GM21515 (cell line): ENCODE data around the gene TMEM108.

Experiments used
- ATAC-seq: cut with Tn5 transposase; IDR thresholded peaks from one replicate; pipeline ENCODE4 v1.9.1; 2021; ENCODE audit not compliant: unreplicated experiment

Gene TMEM108

GRCh38 chr3:133377396-133377795 lies 339.2 kb downstream of the TMEM108 start:
- ATAC-seq = no peak

- ATAC-seq = no peak
Observed at GRCh38 chr3:133379926-133380325, 341.7 kb downstream of the TMEM108 start.

DNA sequence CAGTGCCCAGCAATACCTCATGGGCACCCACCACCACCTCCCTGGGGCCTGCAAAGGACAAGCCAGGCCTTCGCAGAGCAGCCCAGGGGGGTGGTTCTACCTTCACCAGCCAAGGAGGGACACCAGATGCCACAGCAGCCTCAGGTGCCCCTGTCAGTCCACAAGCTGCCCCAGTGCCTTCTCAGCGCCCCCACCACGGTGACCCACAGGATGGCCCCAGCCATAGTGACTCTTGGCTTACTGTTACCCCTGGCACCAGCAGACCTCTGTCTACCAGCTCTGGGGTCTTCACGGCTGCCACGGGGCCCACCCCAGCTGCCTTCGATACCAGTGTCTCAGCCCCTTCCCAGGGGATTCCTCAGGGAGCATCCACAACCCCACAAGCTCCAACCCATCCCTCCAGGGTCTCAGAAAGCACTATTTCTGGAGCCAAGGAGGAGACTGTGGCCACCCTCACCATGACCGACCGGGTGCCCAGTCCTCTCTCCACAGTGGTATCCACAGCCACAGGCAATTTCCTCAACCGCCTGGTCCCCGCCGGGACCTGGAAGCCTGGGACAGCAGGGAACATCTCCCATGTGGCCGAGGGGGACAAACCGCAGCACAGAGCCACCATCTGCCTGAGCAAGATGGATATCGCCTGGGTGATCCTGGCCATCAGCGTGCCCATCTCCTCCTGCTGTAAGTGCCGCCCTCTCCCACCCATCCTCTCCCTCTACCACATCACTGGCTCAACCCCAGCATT lies 342.5 kb downstream of the TMEM108 start:
- no peak for ATAC-seq

DNA sequence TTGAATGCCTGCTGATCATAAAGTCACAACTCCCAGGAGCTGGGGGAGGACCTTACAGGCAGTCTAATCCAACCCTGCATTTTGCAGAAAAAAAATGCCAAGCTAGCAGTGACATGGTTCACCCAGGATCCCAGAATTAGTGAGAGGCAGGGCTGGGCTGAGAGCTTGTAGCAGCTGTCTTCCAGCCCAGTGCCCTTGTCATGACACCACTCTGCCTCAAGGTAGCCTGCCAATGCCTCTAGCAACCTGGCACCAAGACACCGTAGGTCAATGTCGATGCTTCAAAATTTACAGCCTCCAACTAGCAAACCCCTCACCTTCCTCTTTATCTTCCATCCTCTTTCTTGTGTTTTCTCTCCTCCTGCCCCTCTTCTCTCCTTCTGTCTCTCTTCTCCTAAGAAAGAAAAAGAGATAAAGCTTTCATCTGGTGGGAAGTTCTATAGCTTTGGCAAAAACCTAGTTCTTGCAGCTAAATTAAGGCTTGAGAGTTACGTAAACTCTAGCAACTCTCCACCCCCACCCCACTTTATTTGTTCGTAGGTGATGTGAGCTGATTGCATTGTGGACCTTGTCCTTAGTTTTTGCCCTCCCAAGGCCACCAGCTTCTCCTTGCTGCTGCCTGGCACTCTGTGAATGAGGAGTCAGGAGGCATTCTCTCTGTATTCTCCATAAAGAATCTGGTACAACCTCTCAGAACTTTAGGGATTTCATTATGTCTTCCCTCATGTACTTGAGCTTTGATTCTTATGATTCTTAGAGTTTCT lies 343.3 kb downstream of the TMEM108 start:
- no peak for ATAC-seq

GRCh38 chr3:133383175-133383574 lies 345.0 kb downstream of the TMEM108 start:
- no peak for ATAC-seq

DNA sequence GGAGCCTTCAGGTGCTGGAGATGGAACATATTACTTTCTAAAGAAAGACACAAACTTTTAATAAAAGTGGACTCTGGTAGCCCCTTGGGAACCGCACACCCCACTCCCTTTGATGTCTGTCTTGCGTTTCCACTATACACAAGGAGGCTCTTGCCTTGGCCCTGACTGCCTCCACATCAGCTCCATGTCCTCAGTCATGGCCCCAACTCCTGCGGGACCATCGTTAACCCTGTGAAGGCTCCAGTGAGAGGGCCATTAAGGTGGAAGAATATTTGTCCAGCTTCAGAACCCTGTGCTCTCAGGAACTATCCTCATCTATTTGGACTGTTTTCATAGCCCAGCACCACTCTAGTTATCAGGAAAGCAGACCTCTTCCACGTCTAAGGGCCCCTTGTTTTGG lies 345.6 kb downstream of the TMEM108 start:
- no peak for ATAC-seq

GRCh38 chr3:133384331-133385027 lies 346.3 kb downstream of the TMEM108 start:
- peak; percentile 66 for ATAC-seq

DNA sequence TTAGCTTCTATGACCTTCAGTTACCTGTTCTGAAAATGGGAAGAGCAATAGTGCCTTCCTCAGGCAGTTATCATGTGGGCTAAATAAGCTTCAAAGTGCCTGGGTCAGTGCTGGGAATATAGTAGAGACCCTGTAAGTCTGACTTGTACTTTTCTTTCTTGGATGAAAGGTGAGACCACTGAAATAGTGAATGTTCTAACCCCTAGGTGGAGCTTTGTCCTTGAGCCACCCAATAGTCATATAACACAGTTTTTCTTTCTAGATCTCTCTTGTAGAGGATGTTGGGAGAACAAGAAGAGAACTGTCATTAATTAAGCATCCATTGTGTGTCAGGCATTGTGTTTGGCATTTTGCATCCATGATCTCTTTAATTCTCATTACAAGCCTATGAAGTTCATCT lies 348.7 kb downstream of the TMEM108 start:
- no peak for ATAC-seq

DNA sequence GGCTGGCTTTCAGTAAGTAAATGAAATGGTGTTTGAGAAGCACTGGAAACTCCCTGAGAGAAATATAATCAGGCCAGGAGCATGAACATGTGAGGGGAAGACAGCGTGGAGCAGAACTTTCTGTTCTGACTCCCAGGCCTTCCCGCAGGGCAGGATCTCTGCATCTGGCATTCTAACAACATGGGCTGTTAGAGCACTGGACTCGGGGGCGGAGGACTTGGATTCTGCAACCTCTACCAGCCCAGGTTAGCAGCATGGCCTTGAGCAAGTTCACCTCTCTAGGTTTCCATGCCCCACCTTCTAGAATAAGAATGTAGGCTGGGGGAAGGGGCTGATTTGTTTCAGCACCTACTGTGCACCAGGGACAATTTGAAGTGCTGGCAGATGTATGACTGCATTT lies 349.1 kb downstream of the TMEM108 start:
- ATAC-seq = no peak

GRCh38 chr3:133388696-133389395 lies 350.7 kb downstream of the TMEM108 start:
- ATAC-seq = no peak

GRCh38 chr3:133390715-133391114 lies 352.5 kb downstream of the TMEM108 start:
- ATAC-seq = no peak

DNA sequence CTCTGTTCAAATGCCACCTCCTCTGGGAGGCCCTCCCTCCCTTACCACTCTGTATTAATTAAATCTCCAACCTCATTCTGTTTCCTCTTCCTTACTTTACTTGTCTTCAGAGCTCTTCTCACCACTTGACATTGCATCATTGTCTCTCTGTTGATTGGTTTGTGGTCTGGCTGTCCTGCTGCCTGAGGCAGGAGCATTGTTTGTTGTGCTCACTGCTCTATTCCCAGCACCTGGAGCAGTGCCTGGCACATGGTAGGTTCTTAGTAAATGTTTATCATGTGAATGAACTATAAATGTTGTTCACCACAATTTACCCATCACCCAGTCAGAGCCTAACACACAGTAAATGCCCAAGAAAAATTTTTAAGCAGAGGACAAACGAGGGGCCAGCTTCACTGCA lies 355.0 kb downstream of the TMEM108 start:
- no peak for ATAC-seq

DNA sequence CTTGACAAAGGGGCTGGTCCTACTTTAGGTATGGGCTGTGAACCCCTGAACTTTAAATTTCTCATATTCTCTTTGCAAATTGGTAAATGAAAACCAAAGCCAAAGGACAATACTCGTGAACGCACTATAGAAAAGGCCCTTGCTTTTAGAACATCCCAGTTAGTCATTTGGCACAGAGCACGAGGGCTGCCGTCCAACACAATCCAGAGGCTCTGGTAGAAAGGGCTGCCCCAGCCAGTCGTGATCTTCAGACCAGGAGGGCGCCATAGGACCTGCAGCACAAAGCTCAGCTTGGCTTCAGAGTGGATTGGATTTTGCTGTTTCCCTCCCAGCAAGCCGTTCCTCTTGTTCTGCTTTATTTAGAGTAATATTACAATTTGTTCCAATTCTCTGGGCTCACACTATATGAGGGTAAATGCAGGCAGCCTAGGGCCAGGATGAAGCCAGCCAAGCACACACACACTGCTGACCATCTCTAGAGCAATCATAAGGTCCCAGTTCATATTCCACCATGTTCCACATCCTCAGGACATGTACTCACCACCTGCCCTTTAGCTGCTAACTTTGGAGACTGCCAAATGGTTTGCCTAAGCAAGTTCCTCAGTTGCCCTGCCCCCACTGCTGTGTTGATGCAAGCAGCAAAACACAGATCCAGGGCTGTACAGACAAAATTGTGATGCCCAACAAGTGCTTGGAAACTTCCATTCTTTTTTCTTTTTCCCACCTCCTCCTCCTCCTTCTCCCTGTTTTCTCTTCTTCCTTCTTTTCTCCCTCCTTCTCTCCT lies 355.7 kb downstream of the TMEM108 start:
- ATAC-seq = no peak

DNA sequence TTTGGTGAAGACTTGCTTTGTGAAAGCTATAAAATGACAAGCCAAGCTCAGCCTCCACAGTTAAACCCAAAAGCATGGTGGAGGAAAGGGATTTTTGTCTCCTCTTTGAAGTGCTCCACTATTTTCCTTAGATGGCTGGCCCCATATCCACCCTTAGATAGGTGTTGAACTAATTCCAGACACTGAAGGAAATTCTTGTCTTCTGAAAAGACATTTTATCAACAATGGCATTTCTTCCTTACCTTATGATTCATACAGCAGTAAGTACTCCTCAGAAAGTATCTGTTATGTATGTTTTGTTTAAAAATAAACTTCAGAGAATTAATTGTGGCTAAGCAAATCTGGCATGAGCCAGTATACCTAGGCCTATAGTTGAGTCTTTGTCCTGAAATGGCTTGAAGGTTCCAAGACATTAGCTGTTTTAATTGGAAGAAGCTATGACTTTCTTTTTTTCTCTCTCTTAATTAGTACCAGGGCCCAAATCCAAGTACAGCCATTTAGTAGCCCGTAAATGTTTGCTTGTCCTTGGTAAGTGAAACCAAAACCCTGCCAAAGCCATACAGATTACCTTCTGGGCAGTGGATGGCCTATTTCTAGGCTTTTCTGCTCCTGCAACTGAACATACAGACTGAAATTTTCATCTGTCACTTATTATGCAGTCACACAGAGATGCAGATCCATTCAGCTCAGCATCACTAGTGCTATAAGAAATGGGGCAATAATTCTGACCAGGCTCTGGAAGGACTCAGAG lies 356.5 kb downstream of the TMEM108 start:
- no peak for ATAC-seq

GRCh38 chr3:133396906-133397305 lies 358.7 kb downstream of the TMEM108 start:
- no peak for ATAC-seq

DNA sequence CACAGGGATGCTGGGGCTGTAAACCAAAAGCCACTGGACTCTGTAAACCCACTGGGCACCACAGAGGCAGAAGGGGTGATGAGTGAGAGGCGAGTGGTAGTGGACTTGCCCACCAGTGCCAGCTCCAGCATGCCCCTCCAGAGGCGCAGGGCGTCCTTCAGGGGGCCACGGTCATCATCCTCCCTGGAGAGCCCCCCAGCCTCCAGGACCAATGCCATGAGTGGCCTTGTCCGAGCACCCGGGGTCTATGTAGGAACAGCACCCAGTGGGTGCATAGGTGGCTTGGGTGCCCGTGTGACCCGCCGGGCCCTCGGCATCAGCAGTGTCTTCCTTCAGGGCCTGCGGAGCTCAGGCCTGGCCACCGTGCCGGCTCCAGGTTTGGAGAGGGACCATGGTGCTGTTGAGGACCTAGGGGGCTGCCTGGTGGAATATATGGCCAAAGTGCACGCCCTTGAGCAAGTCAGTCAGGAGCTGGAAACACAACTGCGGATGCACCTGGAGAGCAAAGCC lies 361.9 kb downstream of the TMEM108 start, which contains the start of gene BFSP2:
BFSP2 (plus strand) TSS at position 51 of the 510 bp plus-strand sequence; CDS start at position 79, 28 bp downstream.
- no peak for ATAC-seq

DNA sequence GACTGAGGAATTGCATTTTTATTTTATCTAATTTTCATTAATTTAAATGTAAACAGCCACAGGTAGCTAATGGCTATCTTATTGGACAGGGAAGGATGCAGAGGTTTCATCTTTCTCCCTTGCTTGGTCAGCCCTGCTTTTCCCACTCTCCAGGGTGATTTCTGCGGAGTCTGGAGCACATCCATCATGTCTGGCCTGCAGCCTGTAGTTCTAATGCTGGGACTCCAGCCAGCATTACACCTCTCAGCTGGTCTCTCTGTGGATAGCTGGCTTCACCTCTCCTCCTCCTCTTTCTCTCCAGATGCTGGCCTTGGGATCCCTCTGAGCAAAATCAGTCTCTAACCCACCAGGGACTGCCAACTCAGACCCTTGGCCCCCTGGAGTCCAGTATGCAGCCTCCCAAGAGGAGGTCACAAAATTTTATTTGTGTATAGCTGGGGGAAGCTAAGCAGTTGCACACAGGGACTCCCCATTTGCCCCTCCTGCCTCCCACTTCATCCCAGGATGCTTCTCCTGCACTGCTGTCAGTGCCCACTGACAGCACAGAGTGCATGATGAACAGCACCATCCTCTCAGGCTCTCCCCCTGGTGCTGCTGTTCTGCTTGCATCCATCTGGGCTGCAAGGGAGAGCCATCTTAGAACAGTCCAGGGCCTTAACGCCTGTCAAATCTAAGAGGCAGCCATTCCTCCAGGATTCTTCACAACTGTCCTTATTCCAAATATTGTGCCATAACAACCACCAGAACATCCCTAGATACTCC lies 363.4 kb downstream of the TMEM108 start:
- ATAC-seq = no peak

DNA sequence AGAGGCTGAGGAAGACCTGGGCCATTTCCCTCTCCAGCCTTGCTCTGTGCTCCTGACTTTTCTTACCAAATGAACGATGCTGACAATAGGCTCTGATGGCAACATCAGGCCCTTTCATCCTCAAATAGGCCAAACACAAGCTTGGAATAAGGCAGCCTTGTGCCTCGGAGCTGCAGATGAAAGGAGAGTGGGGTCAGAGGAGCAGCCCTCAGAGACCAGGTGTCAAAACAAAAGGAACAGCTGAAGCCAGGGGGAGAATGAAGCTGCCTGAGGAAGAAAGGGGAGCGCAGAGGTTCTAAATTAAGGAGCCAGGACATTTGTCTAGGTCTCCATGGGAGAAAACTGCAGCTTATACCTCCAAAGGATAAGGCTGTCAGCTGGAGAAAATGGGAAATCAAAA lies 366.7 kb downstream of the TMEM108 start:
- no peak for ATAC-seq

- no peak for ATAC-seq
Observed at GRCh38 chr3:133408366-133408765, 370.2 kb downstream of the TMEM108 start.
